ENCODE measurements around the gene GALNT1. TPM values are rescaled to one million over a fixed set of nuclear protein-coding genes. Genes with fewer than 3 reads are reported as not detected.

The GALNT1 gene
- total and polyA plus RNA-seq, 9 of the 15 experiments (the other 6 are each of a cell fraction or from before 2014, with no cell fraction given) = 14.4 to 54.1 (median 36.6) TPM

- TF ChIP-seq ZNF395 (CRISPR knock-in tag; IDR thresholded peaks at IDR 0.05) (no peak), ZBTB33 (CRISPR knock-in tag; IDR thresholded peaks at IDR 0.05) (no peak), SPI1 (IDR thresholded peaks at IDR 0.05; ENCODE audit: borderline replicate concordance, low read depth, low read length) (no peak)
Observed at GRCh38 chr18:35588122-35588521, 6.6 kb downstream of the GALNT1 start (continued).

GRCh38 chr18:35588995-35589394, 7.5 kb downstream of the GALNT1 start:
- CTCF ChIA-PET (ENCODE audit: low intra/inter-chr PET ratio) = no interaction called here
- FAIRE-seq = no peak
- in situ Hi-C loops (cut with MboI) = no loop called here

More at GRCh38 chr18:35588995-35589394, 7.5 kb downstream of the GALNT1 start:
- DNase-seq (ENCODE audit: extremely low read depth in 1 of 4, low spot score in 3 of 4) = peak in 2 of 4 experiments; percentile 30 to 34
- Histone ChIP-seq H3K9ac (ENCODE audit: insufficient read depth in 1 of 2, low read depth in 2 of 2, low read length in 2 of 2) (no peak overlapping the region), H4K20me1 (replicated peaks; ENCODE audit: control insufficient read depth, insufficient read depth, low read length) (no peaks in the 10 kb centered on the region), H3K4me2 (ENCODE audit: insufficient read depth, low read length) (no peak overlapping the region), H3K4me3 (no peak overlapping the region), H3K27me3 (ENCODE audit: control insufficient read depth in 2 of 2, insufficient read depth in 2 of 2, low read length in 2 of 2) (no peaks in the 10 kb centered on the region), H3K36me3 (ENCODE audit: control insufficient read depth, insufficient read depth, low read length) (no peaks in the 10 kb centered on the region), H3K27ac (ENCODE audit: extremely low read depth, low read depth, low read length) (no peak overlapping the region), H3K9me3 (replicated peaks; ENCODE audit: control insufficient read depth, insufficient read depth, low read depth, low read length) (0 out of 2 replicates have a peak, but pooled peaks cover 6% of the 10 kb centered on the region), H3K4me1 (replicated peaks in 1 of 2; ENCODE audit: control insufficient read depth in 2 of 2, insufficient read depth in 2 of 2, low read length in 2 of 2) (no peaks in the 10 kb centered on the region), H2AFZ (ENCODE audit: low read depth, low read length) (no peak overlapping the region), H3K9me1 (ENCODE audit: control insufficient read depth, insufficient read depth, low read length) (no peaks in the 10 kb centered on the region), H3K79me2 (ENCODE audit: control insufficient read depth, insufficient read depth, low read length) (peaks cover 25% of the 10 kb centered on the region; the same call in 2 of the 3 replicates)
- intact Hi-C loops (cut with micrococcal nuclease) = no loop called here
- no TSS peak for BruUV-seq (replicated peaks)
- peak; percentile 76 for ATAC-seq
- POLR2A ChIA-PET = interaction anchor here (1.2 kb wide), 1 partner anchor 31 kb away, joined by 3 read pairs; no protein-coding TSS in a partner anchor
- 50% methylated on average over 6 of the region's 6 CpGs for WGBS (ENCODE audit: insufficient coverage, low coverage, missing lambda C conversion rate)
- TF ChIP-seq ZBTB33 (CRISPR knock-in tag; IDR thresholded peaks at IDR 0.05) (no peak), RAD21 (CRISPR knock-in tag; conservative IDR thresholded peaks at IDR 0.05 in 1 of 2, IDR thresholded peaks at IDR 0.05 in 1 of 2) (peak in 1 of 2 experiments; percentile 37; a peak in 1 of 4 replicates), CTCF (IDR thresholded peaks at IDR 0.05 in 2 of 3, conservative IDR thresholded peaks at IDR 0.05 in 1 of 3; ENCODE audit: insufficient read depth in 2 of 3, low read depth in 1 of 3, low read length in 3 of 3) (0 out of 6 replicates have a peak, but pooled peaks of 1 of the 3 experiments have one; percentile 21)

Measured in K562 (cell line).